ENCODE data around the gene CYP2C8.
"Not testable (repeated sequence)": the region's sequence is repeated elsewhere in the genome, so short reads cannot be mapped to it uniquely, and the experiment has no call there.

The CYP2C8 gene

DNA sequence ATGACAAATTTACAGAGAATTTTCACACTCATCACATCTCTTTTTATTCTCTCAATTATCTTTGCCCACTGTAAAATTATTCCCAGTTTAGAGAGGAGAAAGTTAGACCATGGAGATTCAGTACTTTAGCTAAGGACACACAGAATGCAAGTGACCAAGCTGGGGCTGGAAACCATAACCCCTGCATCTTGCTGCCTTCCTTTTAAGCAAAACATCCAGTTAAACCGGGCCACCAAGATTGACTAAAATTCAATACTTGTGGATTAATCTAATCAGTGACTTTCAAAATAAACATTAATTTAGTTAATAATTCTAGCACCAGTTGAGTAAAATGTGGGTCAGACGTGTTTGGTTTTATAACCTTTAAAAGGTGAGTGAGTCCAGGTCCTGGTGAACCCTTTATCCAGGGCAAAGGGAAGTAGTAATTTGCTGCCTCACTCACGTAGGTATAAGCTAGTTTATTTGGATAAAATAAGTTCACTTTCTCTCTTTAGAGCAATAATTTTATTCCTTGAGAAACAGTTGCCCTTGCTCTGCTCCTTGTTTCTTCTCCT lies 1.9 kb upstream of the CYP2C8 start:
- no peak overlapping the region for H3K4me3 ChIP-seq (ENCODE audit: control insufficient read depth in 1 of 7, extremely low read depth in 1 of 7, insufficient read depth in 4 of 7, low read depth in 2 of 7, low read length in 6 of 7)
- H3K27ac ChIP-seq (ENCODE audit: insufficient read depth in 1 of 2, low read depth in 1 of 2, low read length in 2 of 2, poor library complexity in 1 of 2, severe bottlenecking in 2 of 2) = no peak overlapping the region
- no CpG with 5 or more reads among the region's 3 CpGs for WGBS (ENCODE audit: insufficient coverage)
- no peaks in the 10 kb centered on the region for H3K9me3 ChIP-seq (ENCODE audit: control extremely low read depth in 1 of 5, control insufficient read depth in 4 of 5, insufficient read depth in 2 of 5, low read depth in 1 of 5, low read length in 4 of 5)
- peaks cover 0 to 2% (median 0%) of the 10 kb centered on the region in 4 experiments for H3K36me3 ChIP-seq (ENCODE audit: control insufficient read depth in 4 of 4, insufficient read depth in 4 of 4, low read length in 3 of 4)
- H3K4me1 ChIP-seq (ENCODE audit: control extremely low read depth in 1 of 4, control insufficient read depth in 4 of 4, insufficient read depth in 4 of 4, low read length in 3 of 4) = no peaks in the 10 kb centered on the region
- ChIA-PET POLR2A (no interaction called here), CTCF (no interaction called here)
- DNase-seq = no peak
- H3K27me3 ChIP-seq (replicated peaks in 2 of 5; ENCODE audit: control insufficient read depth in 4 of 5, insufficient read depth in 5 of 5, low read length in 4 of 5) = no peaks in the 10 kb centered on the region

- H3K4me3 ChIP-seq (ENCODE audit: control insufficient read depth in 1 of 7, extremely low read depth in 1 of 7, insufficient read depth in 4 of 7, low read depth in 2 of 7, low read length in 6 of 7); H3K9me3 ChIP-seq (ENCODE audit: control extremely low read depth in 1 of 5, control insufficient read depth in 4 of 5, insufficient read depth in 2 of 5, low read depth in 1 of 5, low read length in 4 of 5); H3K36me3 ChIP-seq (ENCODE audit: control insufficient read depth in 4 of 4, insufficient read depth in 4 of 4, low read length in 3 of 4); CTCF ChIA-PET; H3K4me1 ChIP-seq (ENCODE audit: control extremely low read depth in 1 of 4, control insufficient read depth in 4 of 4, insufficient read depth in 4 of 4, low read length in 3 of 4); POLR2A ChIA-PET; DNase-seq; H3K27me3 ChIP-seq (replicated peaks in 2 of 5; ENCODE audit: control insufficient read depth in 4 of 5, insufficient read depth in 5 of 5, low read length in 4 of 5); H3K27ac ChIP-seq (ENCODE audit: insufficient read depth in 1 of 2, low read depth in 1 of 2, low read length in 2 of 2, poor library complexity in 1 of 2, severe bottlenecking in 2 of 2): not testable (repeated sequence)
- 91% methylated on average over 2 of the region's 4 CpGs for WGBS (ENCODE audit: insufficient coverage)
These were observed 5.2 kb downstream of the CYP2C8 start for GRCh38 chr10:95064125-95064524.

- no peaks in the 10 kb centered on the region for H3K4me1 ChIP-seq (ENCODE audit: control extremely low read depth in 1 of 4, control insufficient read depth in 4 of 4, insufficient read depth in 4 of 4, low read length in 3 of 4)
- CTCF ChIA-PET = no interaction called here
- WGBS (ENCODE audit: insufficient coverage) = 100% methylated on average over 1 of the region's 3 CpGs
- H3K27ac ChIP-seq (ENCODE audit: insufficient read depth in 1 of 2, low read depth in 1 of 2, low read length in 2 of 2, poor library complexity in 1 of 2, severe bottlenecking in 2 of 2) = no peak overlapping the region
- no peaks in the 10 kb centered on the region for H3K27me3 ChIP-seq (replicated peaks in 2 of 5; ENCODE audit: control insufficient read depth in 4 of 5, insufficient read depth in 5 of 5, low read length in 4 of 5)
- POLR2A ChIA-PET = no interaction called here
- H3K36me3 ChIP-seq (ENCODE audit: control insufficient read depth in 4 of 4, insufficient read depth in 4 of 4, low read length in 3 of 4) = no peaks in the 10 kb centered on the region
- H3K9me3 ChIP-seq (ENCODE audit: control extremely low read depth in 1 of 5, control insufficient read depth in 4 of 5, insufficient read depth in 2 of 5, low read depth in 1 of 5, low read length in 4 of 5) = peaks cover 0 to 1% (median 0%) of the 10 kb centered on the region in 5 experiments
- H3K4me3 ChIP-seq (ENCODE audit: control insufficient read depth in 1 of 7, extremely low read depth in 1 of 7, insufficient read depth in 4 of 7, low read depth in 2 of 7, low read length in 6 of 7) = no peak overlapping the region
- no peak for DNase-seq
These were observed 12.4 kb downstream of the CYP2C8 start for GRCh38 chr10:95056744-95057363.

- 100% methylated on average over 2 of the region's 2 CpGs for WGBS (ENCODE audit: insufficient coverage)
- Histone ChIP-seq H3K27me3 (replicated peaks in 2 of 5; ENCODE audit: control insufficient read depth in 4 of 5, insufficient read depth in 5 of 5, low read length in 4 of 5) (no peaks in the 10 kb centered on the region), H3K4me3 (ENCODE audit: control insufficient read depth in 1 of 7, extremely low read depth in 1 of 7, insufficient read depth in 4 of 7, low read depth in 2 of 7, low read length in 6 of 7) (no peak overlapping the region), H3K27ac (ENCODE audit: insufficient read depth in 1 of 2, low read depth in 1 of 2, low read length in 2 of 2, poor library complexity in 1 of 2, severe bottlenecking in 2 of 2) (no peak overlapping the region), H3K36me3 (ENCODE audit: control insufficient read depth in 4 of 4, insufficient read depth in 4 of 4, low read length in 3 of 4) (no peaks in the 10 kb centered on the region), H3K9me3 (ENCODE audit: control extremely low read depth in 1 of 5, control insufficient read depth in 4 of 5, insufficient read depth in 2 of 5, low read depth in 1 of 5, low read length in 4 of 5) (peaks cover 0 to 6% (median 2%) of the 10 kb centered on the region in 5 experiments), H3K4me1 (ENCODE audit: control extremely low read depth in 1 of 4, control insufficient read depth in 4 of 4, insufficient read depth in 4 of 4, low read length in 3 of 4) (no peaks in the 10 kb centered on the region)
- POLR2A ChIA-PET = no interaction called here
- DNase-seq = no peak
- CTCF ChIA-PET = no interaction called here
These were observed 19.4 kb downstream of the CYP2C8 start for GRCh38 chr10:95049919-95050318.

- Histone ChIP-seq H3K4me3 (ENCODE audit: control insufficient read depth in 1 of 7, extremely low read depth in 1 of 7, insufficient read depth in 4 of 7, low read depth in 2 of 7, low read length in 6 of 7) (no peak overlapping the region), H3K27ac (ENCODE audit: insufficient read depth in 1 of 2, low read depth in 1 of 2, low read length in 2 of 2, poor library complexity in 1 of 2, severe bottlenecking in 2 of 2) (no peak overlapping the region), H3K27me3 (replicated peaks in 2 of 5; ENCODE audit: control insufficient read depth in 4 of 5, insufficient read depth in 5 of 5, low read length in 4 of 5) (no peaks in the 10 kb centered on the region), H3K9me3 (ENCODE audit: control extremely low read depth in 1 of 5, control insufficient read depth in 4 of 5, insufficient read depth in 2 of 5, low read depth in 1 of 5, low read length in 4 of 5) (peaks cover 0 to 6% (median 2%) of the 10 kb centered on the region in 5 experiments), H3K36me3 (ENCODE audit: control insufficient read depth in 4 of 4, insufficient read depth in 4 of 4, low read length in 3 of 4) (no peaks in the 10 kb centered on the region), H3K4me1 (ENCODE audit: control extremely low read depth in 1 of 4, control insufficient read depth in 4 of 4, insufficient read depth in 4 of 4, low read length in 3 of 4) (no peaks in the 10 kb centered on the region)
- WGBS (ENCODE audit: insufficient coverage) = 100% methylated on average over 1 of the region's 2 CpGs
- ChIA-PET POLR2A (no interaction called here), CTCF (no interaction called here)
- DNase-seq = no peak
These were observed 21.1 kb downstream of the CYP2C8 start for GRCh38 chr10:95048206-95048605.

- H3K9me3 ChIP-seq (ENCODE audit: control extremely low read depth in 1 of 5, control insufficient read depth in 4 of 5, insufficient read depth in 2 of 5, low read depth in 1 of 5, low read length in 4 of 5) = peaks cover 0 to 7% (median 2%) of the 10 kb centered on the region in 5 experiments
- peaks cover 3 to 26% (median 17%) of the 10 kb centered on the region in 4 experiments for H3K4me1 ChIP-seq (ENCODE audit: control extremely low read depth in 1 of 4, control insufficient read depth in 4 of 4, insufficient read depth in 4 of 4, low read length in 3 of 4)
- H3K27me3 ChIP-seq (replicated peaks in 2 of 5; ENCODE audit: control insufficient read depth in 4 of 5, insufficient read depth in 5 of 5, low read length in 4 of 5) = no peaks in the 10 kb centered on the region
- DNase-seq = no peak
- no peak overlapping the region for H3K27ac ChIP-seq (ENCODE audit: insufficient read depth in 1 of 2, low read depth in 1 of 2, low read length in 2 of 2, poor library complexity in 1 of 2, severe bottlenecking in 2 of 2)
- ChIA-PET POLR2A (no interaction called here), CTCF (interaction anchor here (0.7 kb wide), 1 partner anchor 12 kb away, joined by 3 read pairs; no protein-coding TSS in a partner anchor)
- WGBS (ENCODE audit: insufficient coverage) = no CpG with 5 or more reads among the region's 2 CpGs
- H3K4me3 ChIP-seq (ENCODE audit: control insufficient read depth in 1 of 7, extremely low read depth in 1 of 7, insufficient read depth in 4 of 7, low read depth in 2 of 7, low read length in 6 of 7) = no peak overlapping the region
- H3K36me3 ChIP-seq (ENCODE audit: control insufficient read depth in 4 of 4, insufficient read depth in 4 of 4, low read length in 3 of 4) = no peaks in the 10 kb centered on the region
These were observed 30.0 kb downstream of the CYP2C8 start for GRCh38 chr10:95039281-95039680.

- peaks cover 0 to 7% (median 2%) of the 10 kb centered on the region in 5 experiments for H3K9me3 ChIP-seq (ENCODE audit: control extremely low read depth in 1 of 5, control insufficient read depth in 4 of 5, insufficient read depth in 2 of 5, low read depth in 1 of 5, low read length in 4 of 5)
- H3K27ac ChIP-seq (ENCODE audit: insufficient read depth in 1 of 2, low read depth in 1 of 2, low read length in 2 of 2, poor library complexity in 1 of 2, severe bottlenecking in 2 of 2) = no peak overlapping the region
- H3K36me3 ChIP-seq (ENCODE audit: control insufficient read depth in 4 of 4, insufficient read depth in 4 of 4, low read length in 3 of 4) = no peaks in the 10 kb centered on the region
- ChIA-PET POLR2A (no interaction called here), CTCF (no interaction called here)
- H3K27me3 ChIP-seq (replicated peaks in 2 of 5; ENCODE audit: control insufficient read depth in 4 of 5, insufficient read depth in 5 of 5, low read length in 4 of 5) = no peaks in the 10 kb centered on the region
- no peak overlapping the region for H3K4me3 ChIP-seq (ENCODE audit: control insufficient read depth in 1 of 7, extremely low read depth in 1 of 7, insufficient read depth in 4 of 7, low read depth in 2 of 7, low read length in 6 of 7)
- DNase-seq = no peak
- H3K4me1 ChIP-seq (ENCODE audit: control extremely low read depth in 1 of 4, control insufficient read depth in 4 of 4, insufficient read depth in 4 of 4, low read length in 3 of 4) = peaks cover 3 to 30% (median 15%) of the 10 kb centered on the region in 4 experiments
- 40% methylated on average over 1 of the region's 4 CpGs for WGBS (ENCODE audit: insufficient coverage)
These were observed 33.7 kb downstream of the CYP2C8 start for GRCh38 chr10:95035332-95036295.

Measured in common myeloid progenitor, CD34-positive (primary cell).